ENCODE measurements around the gene TSPAN9. TPM values are rescaled to one million over a fixed set of nuclear protein-coding genes. Genes with fewer than 3 reads are reported as not detected.

Gene TSPAN9
- total and polyA plus RNA-seq, 2 experiments from 2014 or later = 6.0 to 31.5 TPM

GRCh38 chr12:3191450-3191849 is 114.3 kb downstream of the TSPAN9 start:
- Histone ChIP-seq H3K9me2 (ENCODE audit: insufficient read depth) (no peaks in the 10 kb centered on the region), H3K79me2 (replicated peaks; ENCODE audit: insufficient read depth) (no peaks in the 10 kb centered on the region), H4K20me1 (replicated peaks; ENCODE audit: insufficient read depth) (peaks cover 5% of the 10 kb centered on the region; the same call in 1 of the 2 replicates), H3F3A (replicated peaks; ENCODE audit: low read depth) (no peaks in the 10 kb centered on the region), H2AFZ (no peak overlapping the region), H3K27me3 (ENCODE audit: insufficient read depth) (no peaks in the 10 kb centered on the region), H3K4me1 (ENCODE audit: insufficient read depth) (peaks cover 4% of the 10 kb centered on the region; the same call in 1 of the 2 replicates), H3K36me3 (ENCODE audit: insufficient read depth) (no peaks in the 10 kb centered on the region), H3K4me3 (no peak overlapping the region), H3K4me2 (no peak overlapping the region), H3K27ac (ENCODE audit: low read depth) (no peak overlapping the region)
- Mint-ChIP-seq H3K4me3 (no peak overlapping the region), H3K27ac (no peak overlapping the region), H3K9me3 (no peaks in the 10 kb centered on the region), H3K4me1 (peaks cover 26% of the 10 kb centered on the region), H3K27me3 (ENCODE audit: insufficient read depth, low read depth, poor library complexity) (peaks cover 13% of the 10 kb centered on the region), H3K36me3 (ENCODE audit: low read depth) (no peaks in the 10 kb centered on the region)
- DNase-seq (ENCODE audit: low spot score) = no peak
- TF ChIP-seq CREB1 (CRISPR knock-in tag; IDR thresholded peaks at IDR 0.05; ENCODE audit: low read depth) = no peak
- no peak for TF ChIP-seq ZNF462 (CRISPR knock-in tag; IDR thresholded peaks at IDR 0.05)
- no peak for ATAC-seq

GRCh38 chr12:3192221-3192620 is 115.0 kb downstream of the TSPAN9 start:
- no peak overlapping the region for H3K27ac Mint-ChIP-seq

More at GRCh38 chr12:3192221-3192620, 115.0 kb downstream of the TSPAN9 start:
- no peak for DNase-seq (ENCODE audit: low spot score)
- Histone ChIP-seq H3K4me2 (no peak overlapping the region), H3K27me3 (ENCODE audit: insufficient read depth) (peaks cover 4% of the 10 kb centered on the region; the same call in 1 of the 2 replicates), H3K4me1 (ENCODE audit: insufficient read depth) (peaks cover 12% of the 10 kb centered on the region; the same call in 1 of the 2 replicates), H2AFZ (no peak overlapping the region), H3K9me2 (ENCODE audit: insufficient read depth) (no peaks in the 10 kb centered on the region), H3K27ac (ENCODE audit: low read depth) (no peak overlapping the region), H3K79me2 (replicated peaks; ENCODE audit: insufficient read depth) (no peaks in the 10 kb centered on the region), H3K36me3 (ENCODE audit: insufficient read depth) (no peaks in the 10 kb centered on the region), H3K4me3 (no peak overlapping the region), H4K20me1 (replicated peaks; ENCODE audit: insufficient read depth) (peaks cover 5% of the 10 kb centered on the region; the same call in 1 of the 2 replicates), H3F3A (replicated peaks; ENCODE audit: low read depth) (no peaks in the 10 kb centered on the region)
- Mint-ChIP-seq H3K4me1 (peaks cover 34% of the 10 kb centered on the region), H3K27me3 (ENCODE audit: insufficient read depth, low read depth, poor library complexity) (peaks cover 17% of the 10 kb centered on the region), H3K9me3 (no peaks in the 10 kb centered on the region), H3K4me3 (no peak overlapping the region), H3K36me3 (ENCODE audit: low read depth) (no peaks in the 10 kb centered on the region)
- no peak for ATAC-seq
- TF ChIP-seq ZNF462 (CRISPR knock-in tag; IDR thresholded peaks at IDR 0.05) = no peak
- TF ChIP-seq CREB1 (CRISPR knock-in tag; IDR thresholded peaks at IDR 0.05; ENCODE audit: low read depth) = no peak
